Tibial nerve (tissue), 3 donors: ENCODE data around the gene MYO5C.

Experiments
- CTCF ChIP-seq, 5 experiments: fragments of 200-600 bp in 3 of 5; fragments of 450-650 bp in 2 of 5; sonication (generic) in 3 of 5; IDR thresholded peaks; one replicate each; pipeline ENCODE4 v1.5.1; 2016 to 2019; ENCODE audit warnings: antibody characterized with exemption in 5 of 5, mild to moderate bottlenecking in 3 of 5, moderate library complexity in 2 of 5
- POLR2A ChIP-seq, 2 donors: fragments of 450-650 bp; IDR thresholded peaks; one replicate each; pipeline ENCODE4 v1.6.1; 2017; ENCODE audit warnings: antibody characterized with exemption in 2 of 2, mild to moderate bottlenecking in 2 of 2, moderate library complexity in 2 of 2

GRCh38 chr15:52278135-52278534 lies 17.5 kb downstream of the MYO5C start:
- no peak for TF ChIP-seq CTCF (IDR thresholded peaks at IDR 0.05)
- no peak for TF ChIP-seq POLR2A (IDR thresholded peaks at IDR 0.05)
